Breast epithelium (tissue), 3 donors: Measurements from ENCODE around the gene RAB3GAP1.

Experiments
- POLR2A ChIP-seq: fragments of 450-650 bp; IDR thresholded peaks from one replicate; pipeline ENCODE4 v1.6.1; 2016; ENCODE audit warnings: antibody characterized with exemption, mild to moderate bottlenecking, moderate library complexity
- TF ChIP-seq, protein P1 (sequence below), 3 donors: fragments of 450-650 bp; IDR thresholded peaks; one replicate each; pipeline ENCODE4 v1.5.1; 2016 to 2017; ENCODE audit warnings: antibody characterized with exemption in 3 of 3, mild to moderate bottlenecking in 3 of 3, moderate library complexity in 3 of 3

DNA sequence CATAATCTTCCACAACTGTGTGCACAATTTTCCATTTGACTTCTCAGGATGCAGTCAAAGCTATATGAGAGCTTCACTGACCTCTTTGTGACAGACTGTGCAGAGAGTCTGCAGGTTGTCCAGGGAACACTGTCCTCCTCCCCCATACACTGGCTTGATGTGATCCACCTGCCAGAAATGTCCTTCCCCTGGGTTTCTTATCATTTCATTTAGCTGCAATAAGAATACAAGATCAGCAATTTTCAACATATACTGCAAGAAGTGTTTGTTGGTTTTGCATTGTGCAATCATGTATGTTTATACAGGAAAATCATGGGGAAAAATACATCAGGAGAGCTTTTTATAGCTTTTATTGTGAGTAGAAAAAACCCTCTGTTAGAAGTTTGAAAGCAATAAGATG, 150.7 kb downstream of the RAB3GAP1 start:
- TF ChIP-seq, protein P1, sequence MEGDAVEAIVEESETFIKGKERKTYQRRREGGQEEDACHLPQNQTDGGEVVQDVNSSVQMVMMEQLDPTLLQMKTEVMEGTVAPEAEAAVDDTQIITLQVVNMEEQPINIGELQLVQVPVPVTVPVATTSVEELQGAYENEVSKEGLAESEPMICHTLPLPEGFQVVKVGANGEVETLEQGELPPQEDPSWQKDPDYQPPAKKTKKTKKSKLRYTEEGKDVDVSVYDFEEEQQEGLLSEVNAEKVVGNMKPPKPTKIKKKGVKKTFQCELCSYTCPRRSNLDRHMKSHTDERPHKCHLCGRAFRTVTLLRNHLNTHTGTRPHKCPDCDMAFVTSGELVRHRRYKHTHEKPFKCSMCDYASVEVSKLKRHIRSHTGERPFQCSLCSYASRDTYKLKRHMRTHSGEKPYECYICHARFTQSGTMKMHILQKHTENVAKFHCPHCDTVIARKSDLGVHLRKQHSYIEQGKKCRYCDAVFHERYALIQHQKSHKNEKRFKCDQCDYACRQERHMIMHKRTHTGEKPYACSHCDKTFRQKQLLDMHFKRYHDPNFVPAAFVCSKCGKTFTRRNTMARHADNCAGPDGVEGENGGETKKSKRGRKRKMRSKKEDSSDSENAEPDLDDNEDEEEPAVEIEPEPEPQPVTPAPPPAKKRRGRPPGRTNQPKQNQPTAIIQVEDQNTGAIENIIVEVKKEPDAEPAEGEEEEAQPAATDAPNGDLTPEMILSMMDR (IDR thresholded peaks at IDR 0.05): no peak
- no peak for TF ChIP-seq POLR2A
